ENCODE results near the gene HMX1.

The HMX1 gene

DNA sequence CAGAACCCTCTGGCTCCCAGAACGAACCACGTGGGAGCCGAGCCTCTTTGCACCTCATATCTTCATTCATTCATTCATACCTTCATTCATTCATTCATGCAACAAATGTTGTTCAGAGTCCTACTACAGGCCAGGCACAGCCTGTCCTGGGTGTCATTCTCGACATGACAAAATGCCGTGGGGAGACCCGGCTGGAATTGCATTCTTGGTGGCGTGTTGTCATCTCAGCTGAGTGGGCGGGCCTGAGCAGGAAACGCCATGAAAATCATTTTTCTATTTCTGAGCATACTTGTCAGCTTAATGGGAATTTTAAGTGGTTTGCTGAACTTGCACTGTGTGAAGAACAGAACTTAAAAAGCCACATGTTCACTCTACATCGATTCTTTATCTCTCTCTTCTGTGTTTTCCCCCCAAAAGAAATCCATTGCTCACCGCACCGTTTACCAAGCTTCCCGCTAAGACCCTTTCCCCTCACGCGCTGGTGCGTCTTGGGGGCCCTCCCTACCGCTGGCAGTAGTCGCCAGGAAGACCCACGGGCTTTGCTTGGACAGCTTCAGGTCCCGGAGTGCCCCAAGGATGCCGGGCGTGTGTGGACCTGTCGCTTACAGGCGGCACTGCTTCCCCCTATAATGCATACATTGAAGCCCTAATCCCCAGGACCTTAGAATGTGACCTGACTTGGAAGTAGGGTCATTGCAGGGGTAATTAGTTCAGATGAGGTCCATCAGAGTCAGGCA, 41.6 kb upstream of the HMX1 start:
- DNase-seq (ENCODE audit: insufficient read length, low spot score), result no peak
- no peak for FAIRE-seq

DNA sequence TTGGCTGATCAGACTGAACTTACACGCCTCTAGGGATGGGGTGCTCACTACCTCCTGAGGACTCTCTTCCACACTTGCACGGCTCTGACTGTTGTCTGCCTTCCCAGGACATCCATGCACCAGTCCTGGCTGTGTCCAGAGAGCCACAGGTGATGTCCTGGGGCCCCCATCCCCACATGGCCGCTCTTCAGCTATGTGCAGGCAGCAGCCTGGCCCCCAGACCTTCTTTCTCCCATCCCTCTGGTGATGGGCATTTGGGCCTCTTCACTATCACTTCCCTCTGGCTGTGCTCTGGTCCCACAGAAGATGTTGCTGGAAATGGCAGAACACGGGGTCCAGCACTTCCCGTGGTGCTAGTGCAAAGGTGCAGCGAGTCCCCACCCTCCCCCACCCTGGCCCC, 40.9 kb upstream of the HMX1 start:
- FAIRE-seq (no peak), DNase-seq (ENCODE audit: insufficient read length, low spot score) (no peak)
- TF ChIP-seq, protein P1, sequence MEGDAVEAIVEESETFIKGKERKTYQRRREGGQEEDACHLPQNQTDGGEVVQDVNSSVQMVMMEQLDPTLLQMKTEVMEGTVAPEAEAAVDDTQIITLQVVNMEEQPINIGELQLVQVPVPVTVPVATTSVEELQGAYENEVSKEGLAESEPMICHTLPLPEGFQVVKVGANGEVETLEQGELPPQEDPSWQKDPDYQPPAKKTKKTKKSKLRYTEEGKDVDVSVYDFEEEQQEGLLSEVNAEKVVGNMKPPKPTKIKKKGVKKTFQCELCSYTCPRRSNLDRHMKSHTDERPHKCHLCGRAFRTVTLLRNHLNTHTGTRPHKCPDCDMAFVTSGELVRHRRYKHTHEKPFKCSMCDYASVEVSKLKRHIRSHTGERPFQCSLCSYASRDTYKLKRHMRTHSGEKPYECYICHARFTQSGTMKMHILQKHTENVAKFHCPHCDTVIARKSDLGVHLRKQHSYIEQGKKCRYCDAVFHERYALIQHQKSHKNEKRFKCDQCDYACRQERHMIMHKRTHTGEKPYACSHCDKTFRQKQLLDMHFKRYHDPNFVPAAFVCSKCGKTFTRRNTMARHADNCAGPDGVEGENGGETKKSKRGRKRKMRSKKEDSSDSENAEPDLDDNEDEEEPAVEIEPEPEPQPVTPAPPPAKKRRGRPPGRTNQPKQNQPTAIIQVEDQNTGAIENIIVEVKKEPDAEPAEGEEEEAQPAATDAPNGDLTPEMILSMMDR (IDR thresholded peaks at IDR 0.05; ENCODE audit: insufficient read depth, missing control alignments), result no peak

More for the DNA sequence above, 41.6 kb upstream of the HMX1 start:
- TF ChIP-seq, protein P1 (IDR thresholded peaks at IDR 0.05; ENCODE audit: insufficient read depth, missing control alignments), result no peak

- FAIRE-seq (no peak), DNase-seq (ENCODE audit: insufficient read length, low spot score) (no peak)
- TF ChIP-seq, protein P1 (IDR thresholded peaks at IDR 0.05; ENCODE audit: insufficient read depth, missing control alignments), result no peak
These were observed 40.4 kb upstream of the HMX1 start for GRCh38 chr4:8912089-8912455.

DNA sequence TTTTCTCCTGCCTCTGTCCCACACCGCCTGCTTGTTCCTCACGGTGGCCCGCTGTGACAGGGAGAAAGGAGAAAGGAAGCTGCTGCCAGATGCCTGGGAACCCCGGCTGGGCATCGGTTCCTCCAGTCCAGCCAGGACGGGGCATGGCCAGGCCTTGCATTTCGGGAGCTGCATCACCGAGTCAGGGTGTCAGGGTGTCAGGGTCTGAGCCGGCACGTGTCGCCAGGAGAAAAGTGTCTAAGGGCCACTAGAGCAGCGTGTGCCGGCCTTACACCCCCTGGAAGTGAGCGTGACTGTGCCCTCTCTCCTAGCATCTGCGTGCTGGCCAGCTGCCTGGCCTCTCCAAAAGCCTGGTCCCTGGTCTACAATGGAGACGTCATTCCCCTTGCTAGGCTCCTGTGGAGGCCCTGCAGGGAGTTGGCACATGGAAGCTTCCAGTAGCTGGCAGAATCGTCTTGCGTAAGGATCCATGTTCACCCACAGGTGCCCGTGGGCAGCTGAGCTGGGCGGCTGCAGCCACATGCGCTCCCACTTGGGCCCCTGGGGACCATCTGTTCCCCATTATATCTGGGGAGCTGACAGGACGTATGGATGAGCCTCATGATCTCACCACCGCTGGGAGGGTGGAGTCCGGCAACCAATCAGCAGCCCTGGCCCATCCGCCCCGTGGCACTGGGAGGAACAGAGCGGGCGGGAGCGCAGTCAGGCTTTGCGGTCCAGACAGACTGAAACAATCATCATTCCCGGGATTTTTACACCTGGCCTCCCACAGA, 39.9 kb upstream of the HMX1 start:
- no peak for FAIRE-seq
- DNase-seq (ENCODE audit: insufficient read length, low spot score), result no peak
- TF ChIP-seq, protein P1 (IDR thresholded peaks at IDR 0.05; ENCODE audit: insufficient read depth, missing control alignments), result no peak

- FAIRE-seq (no peak), DNase-seq (ENCODE audit: insufficient read length, low spot score) (no peak)
- TF ChIP-seq, protein P1 (IDR thresholded peaks at IDR 0.05; ENCODE audit: insufficient read depth, missing control alignments), result no peak
These were observed 39.2 kb upstream of the HMX1 start for GRCh38 chr4:8910822-8911315.

DNA sequence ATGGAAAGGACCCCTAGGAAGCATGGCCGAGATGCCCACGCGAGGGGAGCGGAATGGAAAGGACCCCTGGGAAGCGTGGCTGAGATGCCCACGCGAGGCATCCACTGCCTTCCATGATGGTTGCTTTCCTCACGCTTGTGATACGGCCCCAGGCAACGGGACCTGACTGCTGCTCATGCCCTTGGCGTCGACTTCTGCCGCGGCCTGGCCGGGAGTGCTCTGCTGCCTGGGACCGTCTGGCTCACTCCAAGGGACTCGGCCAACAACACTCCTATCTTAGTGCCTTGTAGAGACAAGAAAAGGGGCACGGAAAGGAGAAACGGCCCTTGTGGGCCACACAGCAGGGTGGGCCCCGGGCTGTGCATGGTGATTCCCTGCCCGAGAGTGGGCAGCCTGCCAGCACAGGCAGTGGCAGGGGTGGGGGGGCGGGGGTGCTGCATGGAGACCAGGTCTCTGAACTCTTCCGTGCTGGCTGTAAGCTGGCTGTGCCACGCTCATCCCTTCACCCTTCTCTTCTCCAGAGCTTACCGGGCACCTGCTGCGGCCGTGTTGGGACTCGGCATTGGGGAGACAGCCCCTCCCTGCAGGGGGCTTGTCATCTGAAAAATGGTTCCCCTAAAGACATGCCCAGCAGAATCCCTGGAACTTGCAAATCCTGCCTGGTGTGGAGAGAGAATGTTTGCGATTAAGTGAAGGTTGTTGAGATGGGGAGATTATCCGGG, 38.6 kb upstream of the HMX1 start:
- DNase-seq (ENCODE audit: insufficient read length, low spot score) (no peak), FAIRE-seq (no peak)
- TF ChIP-seq, protein P1 (IDR thresholded peaks at IDR 0.05; ENCODE audit: insufficient read depth, missing control alignments), result no peak

All from D721Med (cell line).